ENCODE results near the gene RNF217. TPM values are rescaled to one million over a fixed set of nuclear protein-coding genes. Genes with fewer than 3 reads are reported as not detected.

RNF217 gene
- total RNA-seq, 1 experiment from 2014 or later = 42.3 TPM

DNA sequence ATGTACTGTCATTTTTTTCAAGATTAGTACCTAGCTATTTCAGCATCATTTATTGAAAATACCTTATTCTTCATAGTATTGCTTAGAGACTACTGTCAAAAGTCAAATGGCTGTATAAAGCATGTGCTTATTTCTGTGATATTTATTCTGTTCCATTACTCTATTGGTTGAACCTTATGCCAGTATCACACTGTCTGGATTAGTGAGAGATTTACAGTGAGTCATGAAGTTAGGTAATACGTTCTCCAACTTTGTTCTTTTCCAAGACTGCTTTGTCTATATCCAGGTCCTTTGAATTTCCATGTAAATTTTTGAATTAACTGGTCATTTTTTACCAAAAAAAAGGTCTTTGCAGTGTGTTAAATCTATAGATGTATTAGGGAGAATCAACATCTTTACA lies 18.6 kb upstream of the RNF217 start:
- Histone ChIP-seq H3K9me3 (ENCODE audit: insufficient read depth, low read depth) (no peaks in the 10 kb centered on the region), H3K4me2 (no peak overlapping the region), H3F3A (ENCODE audit: insufficient read depth, low read depth) (no peaks in the 10 kb centered on the region), H3K36me3 (ENCODE audit: low read depth) (no peaks in the 10 kb centered on the region), H3K9me2 (ENCODE audit: insufficient read depth) (no peaks in the 10 kb centered on the region), H3K79me2 (ENCODE audit: low read depth) (no peaks in the 10 kb centered on the region), H3K27ac (no peak overlapping the region), H2AFZ (no peak overlapping the region), H3K4me3 (no peak overlapping the region), H3K4me1 (replicated peaks; ENCODE audit: insufficient read depth) (0 out of 2 replicates have a peak, but pooled peaks cover 3% of the 10 kb centered on the region), H4K20me1 (ENCODE audit: insufficient read depth) (no peaks in the 10 kb centered on the region), H3K27me3 (ENCODE audit: insufficient read depth, low read depth) (no peaks in the 10 kb centered on the region)
- CTCF ChIA-PET = no interaction called here
- POLR2A ChIA-PET (ENCODE audit: unreplicated experiment) = no interaction called here
- no peak for DNase-seq
- intact Hi-C loops (cut with micrococcal nuclease; ENCODE audit: unreplicated experiment) = no loop called here
- no peak for TF ChIP-seq EZH2 (IDR thresholded peaks at IDR 0.05; ENCODE audit: low read depth)
- TF ChIP-seq, protein P1, sequence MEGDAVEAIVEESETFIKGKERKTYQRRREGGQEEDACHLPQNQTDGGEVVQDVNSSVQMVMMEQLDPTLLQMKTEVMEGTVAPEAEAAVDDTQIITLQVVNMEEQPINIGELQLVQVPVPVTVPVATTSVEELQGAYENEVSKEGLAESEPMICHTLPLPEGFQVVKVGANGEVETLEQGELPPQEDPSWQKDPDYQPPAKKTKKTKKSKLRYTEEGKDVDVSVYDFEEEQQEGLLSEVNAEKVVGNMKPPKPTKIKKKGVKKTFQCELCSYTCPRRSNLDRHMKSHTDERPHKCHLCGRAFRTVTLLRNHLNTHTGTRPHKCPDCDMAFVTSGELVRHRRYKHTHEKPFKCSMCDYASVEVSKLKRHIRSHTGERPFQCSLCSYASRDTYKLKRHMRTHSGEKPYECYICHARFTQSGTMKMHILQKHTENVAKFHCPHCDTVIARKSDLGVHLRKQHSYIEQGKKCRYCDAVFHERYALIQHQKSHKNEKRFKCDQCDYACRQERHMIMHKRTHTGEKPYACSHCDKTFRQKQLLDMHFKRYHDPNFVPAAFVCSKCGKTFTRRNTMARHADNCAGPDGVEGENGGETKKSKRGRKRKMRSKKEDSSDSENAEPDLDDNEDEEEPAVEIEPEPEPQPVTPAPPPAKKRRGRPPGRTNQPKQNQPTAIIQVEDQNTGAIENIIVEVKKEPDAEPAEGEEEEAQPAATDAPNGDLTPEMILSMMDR (conservative IDR thresholded peaks at IDR 0.05) = no peak
- BruUV-seq (replicated peaks) = no TSS peak

GRCh38 chr6:124947971-124948451 lies 14.2 kb upstream of the RNF217 start:
- BruUV-seq (replicated peaks) = no TSS peak
- no peak overlapping the region for H3K4me3 ChIP-seq
- H4K20me1 ChIP-seq (ENCODE audit: insufficient read depth) = no peaks in the 10 kb centered on the region
- H2AFZ ChIP-seq = no peak overlapping the region
- no peaks in the 10 kb centered on the region for H3K9me2 ChIP-seq (ENCODE audit: insufficient read depth)
- no peak overlapping the region for H3K27ac ChIP-seq
- H3K4me2 ChIP-seq = no peak overlapping the region
- POLR2A ChIA-PET (ENCODE audit: unreplicated experiment) = no interaction called here
- CTCF ChIA-PET = no interaction called here
- no peaks in the 10 kb centered on the region for H3K36me3 ChIP-seq (ENCODE audit: low read depth)
- H3K4me1 ChIP-seq (replicated peaks; ENCODE audit: insufficient read depth) = 0 out of 2 replicates have a peak, but pooled peaks cover 3% of the 10 kb centered on the region
- H3K9me3 ChIP-seq (ENCODE audit: insufficient read depth, low read depth) = no peaks in the 10 kb centered on the region
- intact Hi-C loops (cut with micrococcal nuclease; ENCODE audit: unreplicated experiment) = no loop called here
- H3K79me2 ChIP-seq (ENCODE audit: low read depth) = no peaks in the 10 kb centered on the region
- H3F3A ChIP-seq (ENCODE audit: insufficient read depth, low read depth) = no peaks in the 10 kb centered on the region
- H3K27me3 ChIP-seq (ENCODE audit: insufficient read depth, low read depth) = no peaks in the 10 kb centered on the region
- DNase-seq = no peak
- TF ChIP-seq EZH2 (IDR thresholded peaks at IDR 0.05; ENCODE audit: low read depth) = no peak
- TF ChIP-seq, protein P1 (conservative IDR thresholded peaks at IDR 0.05) = no peak

DNA sequence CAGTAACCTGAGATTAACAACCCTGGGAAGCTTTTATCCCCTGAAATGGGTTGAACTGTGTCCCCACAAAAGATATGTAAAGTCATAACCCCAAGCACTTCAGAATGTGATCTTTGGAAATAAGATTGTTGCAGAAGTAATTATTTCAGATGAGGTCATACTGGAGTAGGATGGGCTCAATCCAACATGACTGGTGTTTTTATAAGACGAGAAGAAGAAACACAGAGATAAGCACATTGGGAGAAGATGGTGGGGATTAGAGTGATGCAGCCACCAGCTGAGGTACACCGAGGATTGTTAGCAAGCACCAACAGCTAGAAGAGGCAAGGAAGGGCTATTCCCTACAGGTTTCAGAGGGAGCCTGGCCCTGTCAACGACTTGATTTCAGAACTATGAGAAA lies 12.5 kb upstream of the RNF217 start:
- DNase-seq = no peak
- BruUV-seq (replicated peaks) = no TSS peak
- Histone ChIP-seq H3K27ac (no peak overlapping the region), H3K36me3 (ENCODE audit: low read depth) (no peaks in the 10 kb centered on the region), H3K9me2 (ENCODE audit: insufficient read depth) (no peaks in the 10 kb centered on the region), H3K27me3 (ENCODE audit: insufficient read depth, low read depth) (no peaks in the 10 kb centered on the region), H3K9me3 (ENCODE audit: insufficient read depth, low read depth) (no peaks in the 10 kb centered on the region), H3K79me2 (ENCODE audit: low read depth) (no peaks in the 10 kb centered on the region), H3K4me1 (replicated peaks; ENCODE audit: insufficient read depth) (0 out of 2 replicates have a peak, but pooled peaks cover 3% of the 10 kb centered on the region), H3K4me2 (no peak overlapping the region), H3F3A (ENCODE audit: insufficient read depth, low read depth) (no peaks in the 10 kb centered on the region), H3K4me3 (no peak overlapping the region), H4K20me1 (ENCODE audit: insufficient read depth) (no peaks in the 10 kb centered on the region), H2AFZ (no peak overlapping the region)
- intact Hi-C loops (cut with micrococcal nuclease; ENCODE audit: unreplicated experiment) = no loop called here
- TF ChIP-seq EZH2 (IDR thresholded peaks at IDR 0.05; ENCODE audit: low read depth) = no peak
- TF ChIP-seq, protein P1 (conservative IDR thresholded peaks at IDR 0.05) = no peak
- ChIA-PET CTCF (no interaction called here), POLR2A (ENCODE audit: unreplicated experiment) (no interaction called here)

Data from PC-9 (cell line).